ENCODE data around the gene ABHD16A.

DNA sequence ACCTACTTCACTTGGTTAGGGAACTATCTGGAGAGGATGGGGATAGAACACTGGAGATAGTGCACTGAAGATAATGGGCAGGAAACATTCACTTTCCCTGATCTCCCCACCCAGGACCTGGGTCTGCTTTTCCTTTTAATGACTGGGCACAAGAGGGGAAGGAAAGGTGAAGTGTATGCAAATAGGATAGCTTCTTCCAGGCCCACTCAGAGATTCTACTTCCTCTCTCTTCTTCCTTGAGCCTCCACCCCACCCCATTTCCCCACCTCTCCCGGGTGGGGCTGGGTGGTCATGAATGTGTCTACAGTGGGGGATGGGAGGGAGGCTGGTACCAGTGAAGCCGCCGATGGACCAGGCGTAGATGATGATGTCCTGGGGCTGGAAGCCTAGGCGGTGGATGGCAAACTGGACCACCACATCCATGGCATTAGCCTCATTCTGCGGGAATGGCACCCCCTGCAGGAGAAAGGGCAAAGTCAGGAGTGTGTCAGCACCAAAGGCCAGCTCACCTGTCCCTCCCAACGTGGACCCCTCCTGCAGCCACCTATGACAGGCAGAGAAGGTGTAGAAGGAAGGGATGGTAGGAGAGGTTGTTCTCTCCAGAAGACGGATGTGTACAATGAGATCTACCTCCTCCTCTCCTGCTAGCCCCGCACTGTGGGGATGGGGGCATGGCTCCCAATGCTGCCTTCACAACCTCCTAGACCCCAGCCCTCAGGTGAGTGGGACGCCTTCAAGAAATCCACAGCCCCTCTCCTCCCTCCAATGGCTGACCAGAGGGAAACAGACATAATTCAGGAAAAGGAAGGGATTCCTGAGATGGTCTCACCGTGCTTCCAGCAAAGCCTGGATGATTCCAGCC lies 13.6 kb downstream of the ABHD16A start:
- TF ChIP-seq CTCF (IDR thresholded peaks at IDR 0.05 in 2 of 3, conservative IDR thresholded peaks at IDR 0.05 in 1 of 3; ENCODE audit: control insufficient read depth in 2 of 3, extremely low read depth in 1 of 3, insufficient read depth in 1 of 3, low read depth in 3 of 3, low read length in 3 of 3) (peak; percentile 21 to 39 (median 34); a peak in 3 of 6 replicates), STAT1 (conservative IDR thresholded peaks at IDR 0.05) (no peak), SMAD5 (IDR thresholded peaks at IDR 0.05; ENCODE audit: low read depth) (no peak), FOS (IDR thresholded peaks at IDR 0.05; ENCODE audit: borderline replicate concordance, extremely low read depth, insufficient read length) (no peak), SREBF1 (IDR thresholded peaks at IDR 0.05; ENCODE audit: low read length) (no peak), TARDBP (IDR thresholded peaks at IDR 0.05; ENCODE audit: borderline replicate concordance) (no peak), POLR2A (IDR thresholded peaks at IDR 0.05; ENCODE audit: low read depth, low read length) (no peak), JUND (IDR thresholded peaks at IDR 0.05; ENCODE audit: low read depth, low read length) (no peak), USF2 (IDR thresholded peaks at IDR 0.05; ENCODE audit: borderline replicate concordance, low read depth, low read length) (no peak)
- TF ChIP-seq, protein P1, sequence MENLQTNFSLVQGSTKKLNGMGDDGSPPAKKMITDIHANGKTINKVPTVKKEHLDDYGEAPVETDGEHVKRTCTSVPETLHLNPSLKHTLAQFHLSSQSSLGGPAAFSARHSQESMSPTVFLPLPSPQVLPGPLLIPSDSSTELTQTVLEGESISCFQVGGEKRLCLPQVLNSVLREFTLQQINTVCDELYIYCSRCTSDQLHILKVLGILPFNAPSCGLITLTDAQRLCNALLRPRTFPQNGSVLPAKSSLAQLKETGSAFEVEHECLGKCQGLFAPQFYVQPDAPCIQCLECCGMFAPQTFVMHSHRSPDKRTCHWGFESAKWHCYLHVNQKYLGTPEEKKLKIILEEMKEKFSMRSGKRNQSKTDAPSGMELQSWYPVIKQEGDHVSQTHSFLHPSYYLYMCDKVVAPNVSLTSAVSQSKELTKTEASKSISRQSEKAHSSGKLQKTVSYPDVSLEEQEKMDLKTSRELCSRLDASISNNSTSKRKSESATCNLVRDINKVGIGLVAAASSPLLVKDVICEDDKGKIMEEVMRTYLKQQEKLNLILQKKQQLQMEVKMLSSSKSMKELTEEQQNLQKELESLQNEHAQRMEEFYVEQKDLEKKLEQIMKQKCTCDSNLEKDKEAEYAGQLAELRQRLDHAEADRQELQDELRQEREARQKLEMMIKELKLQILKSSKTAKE (IDR thresholded peaks at IDR 0.05; ENCODE audit: low read depth, poor library complexity, severe bottlenecking) = no peak
- TF ChIP-seq, protein P2, sequence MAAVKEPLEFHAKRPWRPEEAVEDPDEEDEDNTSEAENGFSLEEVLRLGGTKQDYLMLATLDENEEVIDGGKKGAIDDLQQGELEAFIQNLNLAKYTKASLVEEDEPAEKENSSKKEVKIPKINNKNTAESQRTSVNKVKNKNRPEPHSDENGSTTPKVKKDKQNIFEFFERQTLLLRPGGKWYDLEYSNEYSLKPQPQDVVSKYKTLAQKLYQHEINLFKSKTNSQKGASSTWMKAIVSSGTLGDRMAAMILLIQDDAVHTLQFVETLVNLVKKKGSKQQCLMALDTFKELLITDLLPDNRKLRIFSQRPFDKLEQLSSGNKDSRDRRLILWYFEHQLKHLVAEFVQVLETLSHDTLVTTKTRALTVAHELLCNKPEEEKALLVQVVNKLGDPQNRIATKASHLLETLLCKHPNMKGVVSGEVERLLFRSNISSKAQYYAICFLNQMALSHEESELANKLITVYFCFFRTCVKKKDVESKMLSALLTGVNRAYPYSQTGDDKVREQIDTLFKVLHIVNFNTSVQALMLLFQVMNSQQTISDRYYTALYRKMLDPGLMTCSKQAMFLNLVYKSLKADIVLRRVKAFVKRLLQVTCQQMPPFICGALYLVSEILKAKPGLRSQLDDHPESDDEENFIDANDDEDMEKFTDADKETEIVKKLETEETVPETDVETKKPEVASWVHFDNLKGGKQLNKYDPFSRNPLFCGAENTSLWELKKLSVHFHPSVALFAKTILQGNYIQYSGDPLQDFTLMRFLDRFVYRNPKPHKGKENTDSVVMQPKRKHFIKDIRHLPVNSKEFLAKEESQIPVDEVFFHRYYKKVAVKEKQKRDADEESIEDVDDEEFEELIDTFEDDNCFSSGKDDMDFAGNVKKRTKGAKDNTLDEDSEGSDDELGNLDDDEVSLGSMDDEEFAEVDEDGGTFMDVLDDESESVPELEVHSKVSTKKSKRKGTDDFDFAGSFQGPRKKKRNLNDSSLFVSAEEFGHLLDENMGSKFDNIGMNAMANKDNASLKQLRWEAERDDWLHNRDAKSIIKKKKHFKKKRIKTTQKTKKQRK (IDR thresholded peaks at IDR 0.05; ENCODE audit: low read depth, low read length) = no peak
